ENCODE results near the gene SCD5.

The SCD5 gene

DNA sequence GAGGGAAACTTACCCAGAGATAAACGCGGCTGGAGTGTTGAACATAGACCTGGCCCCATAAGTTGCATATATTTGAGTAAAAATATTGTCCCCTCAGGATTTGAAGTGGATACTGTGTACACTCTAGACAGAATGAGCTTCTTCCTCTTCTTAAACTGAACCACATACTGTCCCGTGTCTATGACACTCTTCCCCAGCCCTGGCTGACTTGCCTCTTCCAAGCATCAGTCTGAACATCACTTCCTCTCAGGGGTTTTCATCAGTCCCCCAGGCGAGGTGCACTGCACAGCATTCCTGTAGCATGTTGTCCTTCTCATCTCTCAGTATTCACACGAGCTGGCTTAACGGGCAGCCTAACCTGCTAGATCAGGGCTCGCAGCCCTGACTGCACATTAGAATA is 156.3 kb downstream of the SCD5 start:
- Histone ChIP-seq H3K27ac (no peak overlapping the region), H3K4me1 (no peaks in the 10 kb centered on the region), H3K4me3 (ENCODE audit: low read depth, low read length) (no peak overlapping the region), H3K9ac (no peak overlapping the region), H2AFZ (no peak overlapping the region), H3K4me2 (ENCODE audit: low read length) (no peak overlapping the region), H3K36me3 (ENCODE audit: control insufficient read depth, insufficient read depth, low read length) (no peaks in the 10 kb centered on the region), H3K79me2 (no peaks in the 10 kb centered on the region), H3K9me3 (ENCODE audit: control insufficient read depth, low read length) (no peaks in the 10 kb centered on the region), H3K27me3 (ENCODE audit: control insufficient read depth, insufficient read depth, low read length) (no peaks in the 10 kb centered on the region)
- TF ChIP-seq, protein P1, sequence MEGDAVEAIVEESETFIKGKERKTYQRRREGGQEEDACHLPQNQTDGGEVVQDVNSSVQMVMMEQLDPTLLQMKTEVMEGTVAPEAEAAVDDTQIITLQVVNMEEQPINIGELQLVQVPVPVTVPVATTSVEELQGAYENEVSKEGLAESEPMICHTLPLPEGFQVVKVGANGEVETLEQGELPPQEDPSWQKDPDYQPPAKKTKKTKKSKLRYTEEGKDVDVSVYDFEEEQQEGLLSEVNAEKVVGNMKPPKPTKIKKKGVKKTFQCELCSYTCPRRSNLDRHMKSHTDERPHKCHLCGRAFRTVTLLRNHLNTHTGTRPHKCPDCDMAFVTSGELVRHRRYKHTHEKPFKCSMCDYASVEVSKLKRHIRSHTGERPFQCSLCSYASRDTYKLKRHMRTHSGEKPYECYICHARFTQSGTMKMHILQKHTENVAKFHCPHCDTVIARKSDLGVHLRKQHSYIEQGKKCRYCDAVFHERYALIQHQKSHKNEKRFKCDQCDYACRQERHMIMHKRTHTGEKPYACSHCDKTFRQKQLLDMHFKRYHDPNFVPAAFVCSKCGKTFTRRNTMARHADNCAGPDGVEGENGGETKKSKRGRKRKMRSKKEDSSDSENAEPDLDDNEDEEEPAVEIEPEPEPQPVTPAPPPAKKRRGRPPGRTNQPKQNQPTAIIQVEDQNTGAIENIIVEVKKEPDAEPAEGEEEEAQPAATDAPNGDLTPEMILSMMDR (IDR thresholded peaks at IDR 0.05) = no peak

DNA sequence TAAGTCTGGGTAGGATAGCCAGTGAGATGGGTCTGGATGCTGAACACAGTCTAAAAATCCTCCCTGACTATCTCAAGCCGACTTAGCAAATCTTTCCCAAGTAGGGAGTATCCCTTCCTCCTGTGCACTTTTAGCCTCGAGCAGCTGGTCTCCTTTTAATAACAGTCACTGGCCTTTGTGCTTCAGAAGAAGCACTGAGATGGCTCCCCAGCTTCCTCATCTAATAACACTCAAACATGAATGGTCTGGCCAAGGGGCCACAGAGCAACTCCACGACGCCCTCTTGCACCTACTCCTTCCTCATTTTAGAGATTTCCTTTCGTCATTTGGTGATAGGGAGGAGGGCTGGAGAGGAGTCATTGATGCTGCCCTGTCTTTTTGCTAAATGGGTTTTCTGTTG is 158.1 kb downstream of the SCD5 start:
- H3K27ac ChIP-seq = no peak overlapping the region
- no peak overlapping the region for H3K9ac ChIP-seq
- H3K4me3 ChIP-seq (ENCODE audit: low read depth, low read length) = no peak overlapping the region
- H3K36me3 ChIP-seq (ENCODE audit: control insufficient read depth, insufficient read depth, low read length) = no peaks in the 10 kb centered on the region
- H3K27me3 ChIP-seq (ENCODE audit: control insufficient read depth, insufficient read depth, low read length) = no peaks in the 10 kb centered on the region
- H2AFZ ChIP-seq = no peak overlapping the region
- no peak overlapping the region for H3K4me2 ChIP-seq (ENCODE audit: low read length)
- H3K79me2 ChIP-seq = no peaks in the 10 kb centered on the region
- TF ChIP-seq, protein P1 (IDR thresholded peaks at IDR 0.05) = no peak
- H3K9me3 ChIP-seq (ENCODE audit: control insufficient read depth, low read length) = no peaks in the 10 kb centered on the region
- no peaks in the 10 kb centered on the region for H3K4me1 ChIP-seq

DNA sequence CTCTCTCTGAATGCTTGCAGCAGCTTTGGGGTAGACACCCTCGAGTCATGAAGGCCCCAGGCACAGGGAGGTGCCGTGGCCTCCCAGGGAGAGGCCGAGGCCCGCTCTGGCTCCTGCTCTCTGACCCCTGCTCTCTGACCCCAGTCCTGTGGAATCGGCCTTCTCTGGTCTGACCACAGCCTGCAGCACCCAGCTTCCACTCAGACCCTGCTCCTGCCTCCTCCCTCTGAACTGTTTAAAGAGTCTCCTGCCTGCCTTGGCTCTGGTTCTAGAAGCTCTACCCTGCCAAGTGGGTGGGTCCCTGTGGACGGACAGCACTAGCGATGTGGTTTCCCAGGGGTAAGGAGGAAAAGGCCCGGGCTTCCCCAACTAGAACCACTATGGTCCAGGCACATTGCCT is 158.6 kb downstream of the SCD5 start:
- no peaks in the 10 kb centered on the region for H3K4me1 ChIP-seq
- no peak overlapping the region for H2AFZ ChIP-seq
- no peaks in the 10 kb centered on the region for H3K36me3 ChIP-seq (ENCODE audit: control insufficient read depth, insufficient read depth, low read length)
- TF ChIP-seq, protein P1 (IDR thresholded peaks at IDR 0.05) = no peak
- no peak overlapping the region for H3K4me2 ChIP-seq (ENCODE audit: low read length)
- H3K79me2 ChIP-seq = no peaks in the 10 kb centered on the region
- no peaks in the 10 kb centered on the region for H3K27me3 ChIP-seq (ENCODE audit: control insufficient read depth, insufficient read depth, low read length)
- H3K4me3 ChIP-seq (ENCODE audit: low read depth, low read length) = no peak overlapping the region
- no peak overlapping the region for H3K27ac ChIP-seq
- no peaks in the 10 kb centered on the region for H3K9me3 ChIP-seq (ENCODE audit: control insufficient read depth, low read length)
- no peak overlapping the region for H3K9ac ChIP-seq

DNA sequence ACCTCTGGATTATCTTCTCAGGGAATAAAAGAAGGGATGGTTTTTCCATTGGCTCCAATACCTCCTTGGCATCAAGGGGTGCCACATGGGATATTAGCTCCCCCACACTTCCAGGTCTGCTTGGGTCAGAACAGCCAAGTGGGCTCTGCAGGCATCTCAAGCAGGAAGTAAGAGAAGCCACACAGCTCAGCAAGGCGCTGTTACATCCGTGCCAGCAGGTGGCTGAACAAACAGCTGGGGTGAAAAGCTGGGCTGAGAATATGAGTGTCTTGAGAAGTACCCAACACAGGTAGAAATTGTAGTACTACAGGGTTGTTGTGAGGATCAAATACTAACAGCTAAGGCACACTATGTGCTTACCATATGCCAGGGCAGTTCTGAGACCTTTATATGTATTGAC is 160.1 kb downstream of the SCD5 start:
- Histone ChIP-seq H3K27ac (no peak overlapping the region), H3K79me2 (no peaks in the 10 kb centered on the region), H3K4me1 (no peaks in the 10 kb centered on the region), H3K9ac (no peak overlapping the region), H3K27me3 (ENCODE audit: control insufficient read depth, insufficient read depth, low read length) (no peaks in the 10 kb centered on the region), H2AFZ (no peak overlapping the region), H3K36me3 (ENCODE audit: control insufficient read depth, insufficient read depth, low read length) (no peaks in the 10 kb centered on the region), H3K9me3 (ENCODE audit: control insufficient read depth, low read length) (no peaks in the 10 kb centered on the region), H3K4me3 (ENCODE audit: low read depth, low read length) (no peak overlapping the region), H3K4me2 (ENCODE audit: low read length) (no peak overlapping the region)
- TF ChIP-seq, protein P1 (IDR thresholded peaks at IDR 0.05) = no peak

DNA sequence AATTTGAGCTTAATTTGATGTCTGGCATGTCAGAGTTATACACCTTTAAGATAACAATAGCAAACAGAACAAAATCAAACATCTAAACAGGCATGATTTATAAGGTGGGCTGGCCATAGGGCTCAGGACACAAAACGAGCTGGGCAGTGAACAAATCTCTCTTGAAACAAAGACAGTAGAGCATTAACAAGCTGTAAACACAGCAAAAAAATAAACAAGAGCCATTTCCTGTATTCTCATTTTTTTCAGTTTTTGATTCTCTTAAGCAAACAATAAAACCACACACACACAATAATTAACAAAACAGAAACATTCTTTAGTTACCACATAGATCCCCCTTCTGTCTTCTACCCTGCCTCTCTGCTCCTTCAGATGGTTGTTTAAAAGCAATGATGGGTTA is 168.5 kb downstream of the SCD5 start:
- no peak overlapping the region for H3K9ac ChIP-seq
- H3K27ac ChIP-seq = no peak overlapping the region
- H3K27me3 ChIP-seq (ENCODE audit: control insufficient read depth, insufficient read depth, low read length) = no peaks in the 10 kb centered on the region
- TF ChIP-seq, protein P1 (IDR thresholded peaks at IDR 0.05) = no peak
- no peak overlapping the region for H3K4me3 ChIP-seq (ENCODE audit: low read depth, low read length)
- H3K4me1 ChIP-seq = no peaks in the 10 kb centered on the region
- no peaks in the 10 kb centered on the region for H3K79me2 ChIP-seq
- H3K4me2 ChIP-seq (ENCODE audit: low read length) = no peak overlapping the region
- no peak overlapping the region for H2AFZ ChIP-seq
- H3K9me3 ChIP-seq (ENCODE audit: control insufficient read depth, low read length) = no peaks in the 10 kb centered on the region
- H3K36me3 ChIP-seq (ENCODE audit: control insufficient read depth, insufficient read depth, low read length) = no peaks in the 10 kb centered on the region

Measured in parathyroid adenoma (tissue), 2 donors.